Endodermal cell (in vitro differentiated cells): Measurements from ENCODE around the gene CDKN2D. TPM values are rescaled to one million over a fixed set of nuclear protein-coding genes. Genes with fewer than 3 reads are reported as not detected.

ENCODE experiments used
- DNase-seq: peaks from one replicate; pipeline ENCODE4 v3.0.0-alpha.2; 2017
- H3K27ac ChIP-seq: 2 replicates; pipeline ENCODE4 v1.5.1; 2013; ENCODE audit warnings: mild to moderate bottlenecking, low read depth, low read length, moderate library complexity
- H3K27me3 ChIP-seq: 2 replicates; pipeline ENCODE4 v1.6.1; 2013; ENCODE audit warnings: mild to moderate bottlenecking, low read length, moderate library complexity; ENCODE audit not compliant: insufficient read depth, control insufficient read depth, poor library complexity, severe bottlenecking
- H3K36me3 ChIP-seq: 2 replicates; pipeline ENCODE4 v1.7.0; 2013; ENCODE audit warnings: mild to moderate bottlenecking, low read length, moderate library complexity; ENCODE audit not compliant: control insufficient read depth, insufficient read depth
- H3K4me1 ChIP-seq: one replicate; pipeline ENCODE4 v1.7.0; 2013; ENCODE audit warnings: low read length; ENCODE audit not compliant: control insufficient read depth, insufficient read depth
- H3K4me3 ChIP-seq: 2 replicates; pipeline ENCODE4 v1.5.1; 2013; ENCODE audit warnings: mild to moderate bottlenecking, low read length, moderate library complexity
- H3K9ac ChIP-seq: 2 replicates; pipeline ENCODE4 v1.6.1; 2013; ENCODE audit warnings: mild to moderate bottlenecking, low read length, moderate library complexity; ENCODE audit not compliant: poor library complexity, severe bottlenecking; ENCODE audit errors: extremely low read depth
- H3K9me3 ChIP-seq: 2 replicates; pipeline ENCODE4 v1.6.1; 2013; ENCODE audit warnings: mild to moderate bottlenecking, low read length, moderate library complexity; ENCODE audit not compliant: control insufficient read depth
- H3K27ac Mint-ChIP-seq: 2 replicates; pipeline ENCODE4 v1.8.0; 2020; ENCODE audit warnings: mixed read lengths
- H3K27me3 Mint-ChIP-seq: 2 replicates; pipeline ENCODE4 v1.8.0; 2021; ENCODE audit warnings: mild to moderate bottlenecking, mixed read lengths; ENCODE audit not compliant: insufficient read depth
- H3K36me3 Mint-ChIP-seq: 2 replicates; pipeline ENCODE4 v1.8.0; 2020; ENCODE audit warnings: low read depth, mixed read lengths
- H3K4me1 Mint-ChIP-seq: 2 replicates; pipeline ENCODE4 v1.8.0; 2020; ENCODE audit warnings: mixed read lengths
- H3K4me3 Mint-ChIP-seq: 2 replicates; pipeline ENCODE4 v1.8.0; 2020; ENCODE audit warnings: mild to moderate bottlenecking, moderate library complexity, mixed read lengths
- H3K9me3 Mint-ChIP-seq: 2 replicates; pipeline ENCODE4 v1.8.0; 2020; ENCODE audit warnings: mild to moderate bottlenecking, mixed read lengths
- WGBS, 2 experiments: methylation state at CpG; one replicate each; pipeline versions ENCODE4 v1.1.5 to v1.1.7; 2013; ENCODE audit warnings: missing lambda C conversion rate in 2 of 2, mixed read lengths in 1 of 2; ENCODE audit not compliant: insufficient coverage in 1 of 2, insufficient read length in 1 of 2; 5-methylcytosine and 5-hydroxymethylcytosine counted together
- total RNA-seq, 2 donors: library from RNA; stranded (reverse); fragmentation: NEBNext Ultra II Directional in 1 of 2; extraction: Animal tissue kit (Norgen Biotek cat#: 25700) in 1 of 2; gene quantifications; 2 replicates in 1 of 2; 3 replicates in 1 of 2; pipeline ENCODE4 v1.2.1, GENCODE V29; 2021
- TF ChIP-seq, protein P1 (sequence below): fragments of 200-600 bp; sonication (generic); conservative IDR thresholded peaks from 2 replicates; pipeline ENCODE4 v1.5.0; 2021; ENCODE audit warnings: antibody characterized with exemption, mild to moderate bottlenecking

The CDKN2D gene
- total RNA-seq, 2 donors from 2014 or later, result 3.5 to 4.6 TPM

DNA sequence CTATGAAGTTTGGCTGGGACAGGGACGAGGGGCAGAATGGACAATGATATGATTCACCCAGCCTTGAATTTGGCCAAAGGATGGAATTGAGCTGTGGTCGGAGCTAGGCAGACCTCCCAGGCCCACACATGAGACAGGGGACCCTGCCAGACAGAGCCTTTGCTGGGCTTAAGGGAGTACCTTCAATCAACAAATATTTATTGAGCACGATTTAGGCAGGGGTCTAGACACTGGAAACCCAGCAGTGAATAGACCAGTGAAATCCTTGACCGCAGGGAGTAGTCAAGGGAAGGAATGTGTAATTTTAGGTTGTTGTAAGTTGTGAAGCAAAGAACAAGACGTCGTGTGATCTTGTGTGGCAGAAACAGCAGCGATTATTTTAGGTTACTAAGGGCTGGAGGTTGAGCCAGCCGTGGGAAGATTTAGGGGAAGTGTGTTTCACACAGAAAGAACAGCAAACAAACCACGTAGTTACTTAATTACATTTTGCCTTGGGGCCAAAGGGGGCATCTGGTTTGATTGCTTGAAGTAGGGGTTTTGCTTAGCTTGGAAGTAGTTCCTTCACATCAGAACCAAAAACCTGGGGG, 35.2 kb upstream of the CDKN2D start:
- H3K4me1 ChIP-seq, result peaks cover 14% of the 10 kb centered on the region
- Mint-ChIP-seq H3K27me3 (peaks cover 10% of the 10 kb centered on the region), H3K27ac (peak overlapping the region; percentile 50), H3K36me3 (no peaks in the 10 kb centered on the region), H3K4me3 (peak overlapping the region; percentile 73), H3K9me3 (no peaks in the 10 kb centered on the region), H3K4me1 (peaks cover 14% of the 10 kb centered on the region)
- TF ChIP-seq, protein P1, sequence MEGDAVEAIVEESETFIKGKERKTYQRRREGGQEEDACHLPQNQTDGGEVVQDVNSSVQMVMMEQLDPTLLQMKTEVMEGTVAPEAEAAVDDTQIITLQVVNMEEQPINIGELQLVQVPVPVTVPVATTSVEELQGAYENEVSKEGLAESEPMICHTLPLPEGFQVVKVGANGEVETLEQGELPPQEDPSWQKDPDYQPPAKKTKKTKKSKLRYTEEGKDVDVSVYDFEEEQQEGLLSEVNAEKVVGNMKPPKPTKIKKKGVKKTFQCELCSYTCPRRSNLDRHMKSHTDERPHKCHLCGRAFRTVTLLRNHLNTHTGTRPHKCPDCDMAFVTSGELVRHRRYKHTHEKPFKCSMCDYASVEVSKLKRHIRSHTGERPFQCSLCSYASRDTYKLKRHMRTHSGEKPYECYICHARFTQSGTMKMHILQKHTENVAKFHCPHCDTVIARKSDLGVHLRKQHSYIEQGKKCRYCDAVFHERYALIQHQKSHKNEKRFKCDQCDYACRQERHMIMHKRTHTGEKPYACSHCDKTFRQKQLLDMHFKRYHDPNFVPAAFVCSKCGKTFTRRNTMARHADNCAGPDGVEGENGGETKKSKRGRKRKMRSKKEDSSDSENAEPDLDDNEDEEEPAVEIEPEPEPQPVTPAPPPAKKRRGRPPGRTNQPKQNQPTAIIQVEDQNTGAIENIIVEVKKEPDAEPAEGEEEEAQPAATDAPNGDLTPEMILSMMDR, result no peak
- 76 to 79% methylated on average over 7 to 8 of the region's 9 CpGs for WGBS, 2 experiments
- DNase-seq, result no peak
- H3K27me3 ChIP-seq, result no peaks in the 10 kb centered on the region
- no peaks in the 10 kb centered on the region for H3K9me3 ChIP-seq
- H3K36me3 ChIP-seq, result no peaks in the 10 kb centered on the region
- H3K27ac ChIP-seq, result peak overlapping the region; percentile 67
- peak overlapping the region; percentile 92 for H3K9ac ChIP-seq
- peak overlapping the region; percentile 91 for H3K4me3 ChIP-seq

DNA sequence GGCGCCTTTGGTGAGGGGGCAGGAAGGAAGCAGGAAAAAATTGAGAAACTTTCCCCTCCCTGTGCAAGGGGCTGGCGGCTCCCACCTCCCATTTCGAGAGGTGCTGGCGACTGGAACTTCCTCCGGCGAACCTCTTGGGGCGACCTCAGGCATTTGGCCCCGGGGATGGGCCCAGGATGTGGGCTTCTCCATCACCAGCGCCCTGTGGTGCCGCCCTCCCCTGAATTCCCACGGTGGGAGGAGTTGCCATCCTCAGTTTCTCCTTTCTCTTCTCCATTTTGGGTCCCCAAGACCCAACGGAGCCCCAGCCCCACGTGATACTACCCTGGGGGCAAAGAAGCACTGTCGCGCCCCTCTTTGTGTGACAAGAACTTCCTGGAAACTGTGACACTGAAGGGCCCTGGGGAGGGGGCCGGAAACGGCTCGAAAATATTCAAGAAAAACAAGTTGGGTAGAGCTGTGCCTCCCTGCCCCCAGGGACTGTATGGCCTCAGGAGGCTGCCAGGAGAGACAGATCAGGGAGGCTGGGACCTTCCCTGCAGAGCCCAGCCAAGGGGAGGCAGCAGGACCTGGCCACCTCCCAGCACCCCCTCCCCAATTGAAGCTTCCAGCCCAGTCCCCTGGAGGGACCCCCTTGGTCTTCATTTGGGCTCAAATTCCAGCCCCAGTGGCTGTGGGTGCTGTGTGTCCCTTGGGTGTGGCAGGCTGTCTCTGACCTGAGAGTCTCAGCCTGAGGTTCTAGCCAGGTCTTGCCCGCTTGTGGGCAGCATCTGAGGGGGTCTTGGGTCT, 34.5 kb upstream of the CDKN2D start:
- Histone ChIP-seq H3K27me3 (no peaks in the 10 kb centered on the region), H3K9ac (peak overlapping the region; percentile 92), H3K4me3 (peak overlapping the region; percentile 91), H3K9me3 (no peaks in the 10 kb centered on the region), H3K36me3 (no peaks in the 10 kb centered on the region), H3K4me1 (peaks cover 14% of the 10 kb centered on the region), H3K27ac (peak overlapping the region; percentile 92)
- peak overlapping the region; percentile 86 for H3K27ac Mint-ChIP-seq
- peak overlapping the region; percentile 73 for H3K4me3 Mint-ChIP-seq
- peaks cover 10% of the 10 kb centered on the region for H3K27me3 Mint-ChIP-seq
- H3K9me3 Mint-ChIP-seq, result no peaks in the 10 kb centered on the region
- no peaks in the 10 kb centered on the region for H3K36me3 Mint-ChIP-seq
- peak; percentile 67 for DNase-seq
- TF ChIP-seq, protein P1, result peak; percentile 9
- H3K4me1 Mint-ChIP-seq, result peaks cover 14% of the 10 kb centered on the region
- WGBS, 2 experiments, result 14 to 39% methylated on average over 7 to 19 of the region's 19 CpGs

DNA sequence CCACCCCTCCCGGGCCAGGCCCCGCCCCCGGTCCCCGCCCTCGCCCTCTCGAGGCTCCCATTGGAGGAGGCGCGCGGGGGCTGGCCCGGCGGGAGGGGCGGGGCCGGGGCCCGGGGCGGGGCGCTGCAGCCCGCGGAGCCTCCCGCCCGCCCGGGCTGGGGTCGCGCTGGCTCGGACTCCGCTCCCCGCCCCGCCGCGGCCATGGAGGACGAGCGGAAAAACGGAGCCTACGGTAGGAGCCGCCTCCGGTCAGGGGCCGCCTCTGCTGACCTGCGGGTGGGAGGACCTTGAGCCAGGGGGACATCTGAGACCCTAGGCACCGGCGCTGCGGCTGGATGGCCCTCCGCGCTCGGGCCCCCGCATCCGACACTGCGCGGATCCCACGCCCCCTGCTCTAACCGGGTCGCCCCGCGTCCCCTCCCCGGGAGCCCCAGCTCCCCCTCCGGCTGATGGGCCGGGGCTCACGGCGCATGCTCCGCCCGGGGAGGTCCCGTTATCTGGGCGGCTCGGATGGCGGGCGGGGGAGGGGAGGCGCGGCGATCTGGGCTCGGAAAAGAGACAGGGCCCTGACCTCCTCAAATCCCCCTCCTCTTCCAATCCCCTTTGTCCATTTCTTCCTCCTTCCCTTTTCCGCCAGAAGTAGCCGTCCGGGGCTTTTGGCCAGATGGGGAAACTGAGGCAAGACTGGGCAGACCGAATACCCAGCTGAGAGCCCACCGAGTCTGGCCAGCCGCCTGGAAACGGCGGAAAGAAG, 33.7 kb upstream of the CDKN2D start:
- peak overlapping the region; percentile 73 for H3K4me3 Mint-ChIP-seq
- peaks cover 14% of the 10 kb centered on the region for H3K4me1 Mint-ChIP-seq
- H3K9me3 ChIP-seq, result no peaks in the 10 kb centered on the region
- H3K4me3 ChIP-seq, result peak overlapping the region; percentile 91
- WGBS, 2 experiments, result 0 to 1% methylated on average over 5 to 74 of the region's 76 CpGs
- no peaks in the 10 kb centered on the region for H3K36me3 Mint-ChIP-seq
- no peaks in the 10 kb centered on the region for H3K36me3 ChIP-seq
- H3K27me3 Mint-ChIP-seq, result peaks cover 10% of the 10 kb centered on the region
- H3K27me3 ChIP-seq, result no peaks in the 10 kb centered on the region
- H3K4me1 ChIP-seq, result peaks cover 14% of the 10 kb centered on the region
- H3K27ac ChIP-seq, result peak overlapping the region; percentile 92
- H3K9ac ChIP-seq, result peak overlapping the region; percentile 92
- no peaks in the 10 kb centered on the region for H3K9me3 Mint-ChIP-seq
- DNase-seq, result peak; percentile 93
- peak overlapping the region; percentile 86 for H3K27ac Mint-ChIP-seq
- TF ChIP-seq, protein P1, result no peak
